Skeletal muscle cell (primary cell): ENCODE data around the gene SUSD1.

ENCODE experiments used
- DNase-seq: peaks from one replicate; pipeline ENCODE4 v3.0.0-alpha.2; 2010; ENCODE audit warnings: low read depth
- H3K4me3 ChIP-seq: 2 replicates; pipeline ENCODE4 v1.5.1; 2011; ENCODE audit warnings: low read depth, mild to moderate bottlenecking, control low read depth, low read length, moderate library complexity

SUSD1 gene

GRCh38 chr9:112111461-112111860, 63.6 kb downstream of the SUSD1 start:
- H3K4me3 ChIP-seq = no peak overlapping the region
- no peak for DNase-seq

GRCh38 chr9:112110777-112111113, 64.4 kb downstream of the SUSD1 start:
- H3K4me3 ChIP-seq = no peak overlapping the region

GRCh38 chr9:112110094-112110776, 64.9 kb downstream of the SUSD1 start:
- no peak overlapping the region for H3K4me3 ChIP-seq
- DNase-seq = no peak

More at GRCh38 chr9:112110777-112111113, 64.4 kb downstream of the SUSD1 start:
- DNase-seq = no peak

- DNase-seq = no peak
Measured at GRCh38 chr9:112104901-112105300, 70.2 kb downstream of the SUSD1 start.

GRCh38 chr9:112104401-112104800, 70.7 kb downstream of the SUSD1 start:
- DNase-seq = no peak
- no peak overlapping the region for H3K4me3 ChIP-seq

More at GRCh38 chr9:112104901-112105300, 70.2 kb downstream of the SUSD1 start:
- H3K4me3 ChIP-seq = no peak overlapping the region

- no peak for DNase-seq
- no peak overlapping the region for H3K4me3 ChIP-seq
Measured at GRCh38 chr9:112103405-112103804, 71.7 kb downstream of the SUSD1 start.

GRCh38 chr9:112097712-112098688, 77.1 kb downstream of the SUSD1 start:
- H3K4me3 ChIP-seq = no peak overlapping the region
- DNase-seq = no peak

- no peak for DNase-seq
Measured at GRCh38 chr9:112094948-112095681, 80.0 kb downstream of the SUSD1 start.

GRCh38 chr9:112094241-112094640, 80.9 kb downstream of the SUSD1 start:
- no peak overlapping the region for H3K4me3 ChIP-seq
- no peak for DNase-seq

More at GRCh38 chr9:112094948-112095681, 80.0 kb downstream of the SUSD1 start:
- no peak overlapping the region for H3K4me3 ChIP-seq

GRCh38 chr9:112093870-112094216, 81.3 kb downstream of the SUSD1 start:
- no peak for DNase-seq
- no peak overlapping the region for H3K4me3 ChIP-seq

GRCh38 chr9:112093147-112093869, 81.8 kb downstream of the SUSD1 start:
- no peak overlapping the region for H3K4me3 ChIP-seq
- DNase-seq = no peak

- DNase-seq = no peak
Measured at GRCh38 chr9:112091810-112092209, 83.3 kb downstream of the SUSD1 start.

GRCh38 chr9:112087506-112087905, 87.6 kb downstream of the SUSD1 start:
- no peak for DNase-seq
- no peak overlapping the region for H3K4me3 ChIP-seq

More at GRCh38 chr9:112091810-112092209, 83.3 kb downstream of the SUSD1 start:
- no peak overlapping the region for H3K4me3 ChIP-seq

GRCh38 chr9:112086627-112087026, 88.5 kb downstream of the SUSD1 start:
- DNase-seq = no peak
- no peak overlapping the region for H3K4me3 ChIP-seq

- H3K4me3 ChIP-seq = no peak overlapping the region
- DNase-seq = no peak
Measured at GRCh38 chr9:112084907-112085306, 90.2 kb downstream of the SUSD1 start.

GRCh38 chr9:112084334-112084733, 90.8 kb downstream of the SUSD1 start:
- H3K4me3 ChIP-seq = no peak overlapping the region
- DNase-seq = no peak

GRCh38 chr9:112081918-112082729, 93.0 kb downstream of the SUSD1 start:
- no peak overlapping the region for H3K4me3 ChIP-seq
- no peak for DNase-seq

GRCh38 chr9:112080831-112081542, 94.1 kb downstream of the SUSD1 start:
- no peak for DNase-seq
- H3K4me3 ChIP-seq = no peak overlapping the region
